Smooth muscle cell (in vitro differentiated cells): ENCODE measurements around the gene STK17A. TPM values are rescaled to one million over a fixed set of nuclear protein-coding genes. Genes with fewer than 3 reads are reported as not detected.
"Not testable (repeated sequence)": the region's sequence is repeated elsewhere in the genome, so short reads cannot be mapped to it uniquely, and the experiment has no call there.

Experiments
- DNase-seq: peaks from one replicate; lab custom pipeline; 2025; ENCODE audit not compliant: unreplicated experiment; lab: John Stamatoyannopoulos, UW
- H2AFZ ChIP-seq: fragments of 200-600 bp; sonication (generic); 2 replicates; pipeline ENCODE4 v1.6.0; 2016; ENCODE audit warnings: antibody characterized with exemption, low read depth, mild to moderate bottlenecking
- H3F3A ChIP-seq: fragments of 200-600 bp; sonication (generic); 2 replicates; pipeline ENCODE4 v1.6.0; 2017; ENCODE audit warnings: antibody characterized with exemption, low read depth
- H3K27ac ChIP-seq: fragments of 200-600 bp; sonication (generic); 2 replicates; pipeline ENCODE4 v1.5.1; 2016; ENCODE audit warnings: low read depth, mild to moderate bottlenecking
- H3K27me3 ChIP-seq: fragments of 200-600 bp; sonication (generic); 2 replicates; pipeline ENCODE4 v1.6.1; 2016; ENCODE audit warnings: low read depth, mild to moderate bottlenecking
- H3K36me3 ChIP-seq: fragments of 200-600 bp; sonication (generic); 2 replicates; pipeline ENCODE4 v1.5.1; 2016; ENCODE audit warnings: low read depth
- H3K4me1 ChIP-seq: fragments of 200-600 bp; sonication (generic); 2 replicates; pipeline ENCODE4 v1.5.1; 2016; ENCODE audit warnings: low read depth
- H3K4me2 ChIP-seq: fragments of 200-600 bp; sonication (generic); 2 replicates; pipeline ENCODE4 v1.6.0; 2016; ENCODE audit warnings: mild to moderate bottlenecking
- H3K4me3 ChIP-seq: fragments of 200-600 bp; sonication (generic); 2 replicates; pipeline ENCODE4 v1.5.1; 2016; ENCODE audit warnings: mild to moderate bottlenecking
- H3K79me2 ChIP-seq: fragments of 200-600 bp; sonication (generic); 2 replicates; pipeline ENCODE4 v1.6.0; 2016; ENCODE audit warnings: low read depth, mild to moderate bottlenecking
- H3K9ac ChIP-seq: fragments of 200-600 bp; sonication (generic); 2 replicates; pipeline ENCODE4 v1.6.0; 2016; ENCODE audit warnings: low read depth
- H3K9me3 ChIP-seq: fragments of 200-600 bp; sonication (generic); replicated peaks from 2 replicates; pipeline ENCODE4 v1.5.1; 2016; ENCODE audit warnings: low read depth
- H4K20me1 ChIP-seq: fragments of 200-600 bp; sonication (generic); 2 replicates; pipeline ENCODE4 v1.6.0; 2016; ENCODE audit warnings: low read depth
- CTCF ChIP-seq: fragments of 200-600 bp; sonication (generic); IDR thresholded peaks from 2 replicates; pipeline ENCODE4 v1.5.1; 2017; ENCODE audit warnings: borderline replicate concordance, mild to moderate bottlenecking, antibody characterized with exemption; ENCODE audit not compliant: insufficient read depth, poor library complexity, severe bottlenecking
- WGBS: methylation state at CpG from one replicate; pipeline ENCODE4 v1.1.7; 2016; ENCODE audit warnings: low lambda C conversion rate; 5-methylcytosine and 5-hydroxymethylcytosine counted together
- polyA plus RNA-seq: library from polyadenylated mRNA; unstranded; fragments of >200 nt; fragmentation: Nextera tagmentation; extraction: Ambion mirVana; gene quantifications from 2 replicates; pipeline ENCODE4 v1.2.1, GENCODE V29; 2016
- total RNA-seq: library from RNA; depleted of rRNA; stranded (reverse); fragments of >200 nt; gene quantifications from 2 replicates; pipeline ENCODE4 v1.2.3, GENCODE V29; 2014

Gene STK17A
- total and polyA plus RNA-seq, 2 experiments from 2014 or later: 21.0 to 28.2 TPM

- DNase-seq: no peak
- H3F3A ChIP-seq: no peaks in the 10 kb centered on the region
- no peak for TF ChIP-seq CTCF
- H2AFZ ChIP-seq: no peak overlapping the region
- no peaks in the 10 kb centered on the region for H3K27me3 ChIP-seq
- no peak overlapping the region for H3K4me3 ChIP-seq
- peaks cover 68% of the 10 kb centered on the region for H3K79me2 ChIP-seq
- peaks cover 7% of the 10 kb centered on the region for H4K20me1 ChIP-seq
- no peak overlapping the region for H3K27ac ChIP-seq
- no peaks in the 10 kb centered on the region for H3K4me1 ChIP-seq
- H3K4me2 ChIP-seq: no peak overlapping the region
- WGBS: 73% methylated on average over 15 of the region's 15 CpGs
- no peaks in the 10 kb centered on the region for H3K9me3 ChIP-seq
- H3K9ac ChIP-seq: no peak overlapping the region
- H3K36me3 ChIP-seq: no peaks in the 10 kb centered on the region
These were observed 86.6 kb downstream of the STK17A start for GRCh38 chr7:43669286-43670081.

- H3F3A ChIP-seq: no peaks in the 10 kb centered on the region
- TF ChIP-seq CTCF: no peak
- WGBS: 99% methylated on average over 4 of the region's 4 CpGs
- peaks cover 10% of the 10 kb centered on the region for H4K20me1 ChIP-seq
- no peaks in the 10 kb centered on the region for H3K27me3 ChIP-seq
- no peak overlapping the region for H3K9ac ChIP-seq
- H3K79me2 ChIP-seq: peaks cover 70% of the 10 kb centered on the region
- no peaks in the 10 kb centered on the region for H3K4me1 ChIP-seq
- H2AFZ ChIP-seq: no peak overlapping the region
- no peaks in the 10 kb centered on the region for H3K9me3 ChIP-seq
- H3K27ac ChIP-seq: no peak overlapping the region
- H3K4me2 ChIP-seq: no peak overlapping the region
- no peak overlapping the region for H3K4me3 ChIP-seq
- DNase-seq: no peak
- H3K36me3 ChIP-seq: no peaks in the 10 kb centered on the region
These were observed 88.6 kb downstream of the STK17A start for GRCh38 chr7:43671521-43671920.

GRCh38 chr7:43673243-43673976, 90.5 kb downstream of the STK17A start:
- not testable (repeated sequence) for H3K4me2 ChIP-seq, H3K4me3 ChIP-seq, H3K4me1 ChIP-seq, H3K9me3 ChIP-seq, DNase-seq, H3K27ac ChIP-seq, H3F3A ChIP-seq, H2AFZ ChIP-seq, H3K9ac ChIP-seq, H3K36me3 ChIP-seq, H3K27me3 ChIP-seq
- Histone ChIP-seq H4K20me1 (peaks cover 13% of the 10 kb centered on the region), H3K79me2 (peaks cover 71% of the 10 kb centered on the region)
- WGBS: 77% methylated on average over 5 of the region's 5 CpGs

- no peak for DNase-seq
- H4K20me1 ChIP-seq: peaks cover 27% of the 10 kb centered on the region
- TF ChIP-seq CTCF: no peak
- H3K27me3 ChIP-seq: no peaks in the 10 kb centered on the region
- no peak overlapping the region for H2AFZ ChIP-seq
- H3K36me3 ChIP-seq: no peaks in the 10 kb centered on the region
- H3K9me3 ChIP-seq: no peaks in the 10 kb centered on the region
- WGBS: 58% methylated on average over 4 of the region's 4 CpGs
- H3K27ac ChIP-seq: no peak overlapping the region
- peaks cover 73% of the 10 kb centered on the region for H3K79me2 ChIP-seq
- no peak overlapping the region for H3K9ac ChIP-seq
- no peak overlapping the region for H3K4me3 ChIP-seq
- no peaks in the 10 kb centered on the region for H3K4me1 ChIP-seq
- no peaks in the 10 kb centered on the region for H3F3A ChIP-seq
- H3K4me2 ChIP-seq: no peak overlapping the region
These were observed 91.9 kb downstream of the STK17A start for GRCh38 chr7:43674559-43675436.
